Stimulated activated CD4-positive, alpha-beta T cell treated with anti-CD3 and anti-CD28 coated beads, Interleukin-4, amount 100 ng/mL, for 1 hour (primary cell): Measurements from ENCODE around the gene TM9SF4.
"Not testable (repeated sequence)": the region's sequence is repeated elsewhere in the genome, so short reads cannot be mapped to it uniquely, and the experiment has no call there.

ENCODE experiments used
- DNase-seq: peaks from one replicate; pipeline ENCODE4 v3.0.0-alpha.2; 2020

The TM9SF4 gene

GRCh38 chr20:32160341-32160740 is 50.8 kb downstream of the TM9SF4 start:
- DNase-seq, result no peak

GRCh38 chr20:32162351-32162750 is 52.8 kb downstream of the TM9SF4 start:
- DNase-seq, result no peak

DNA sequence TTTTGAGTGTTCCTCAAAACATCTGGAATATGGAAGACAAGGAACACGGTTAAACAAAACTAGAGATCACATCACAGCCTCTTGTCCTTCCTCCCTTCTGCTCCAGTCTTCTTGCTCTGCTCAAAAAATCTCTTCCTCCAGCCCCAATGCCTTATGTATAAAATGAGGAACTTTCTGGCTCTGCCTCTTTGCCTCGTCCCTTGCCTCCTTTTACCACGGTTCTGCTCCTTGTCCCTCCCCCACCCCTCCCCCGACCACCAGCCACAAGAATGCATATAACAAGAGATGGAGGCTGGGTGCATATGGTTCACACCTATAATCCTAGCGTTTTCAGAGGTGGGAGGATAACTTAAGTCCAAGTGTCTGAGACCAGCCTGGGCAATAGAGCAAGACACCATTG is 54.4 kb downstream of the TM9SF4 start:
- no peak for DNase-seq

DNA sequence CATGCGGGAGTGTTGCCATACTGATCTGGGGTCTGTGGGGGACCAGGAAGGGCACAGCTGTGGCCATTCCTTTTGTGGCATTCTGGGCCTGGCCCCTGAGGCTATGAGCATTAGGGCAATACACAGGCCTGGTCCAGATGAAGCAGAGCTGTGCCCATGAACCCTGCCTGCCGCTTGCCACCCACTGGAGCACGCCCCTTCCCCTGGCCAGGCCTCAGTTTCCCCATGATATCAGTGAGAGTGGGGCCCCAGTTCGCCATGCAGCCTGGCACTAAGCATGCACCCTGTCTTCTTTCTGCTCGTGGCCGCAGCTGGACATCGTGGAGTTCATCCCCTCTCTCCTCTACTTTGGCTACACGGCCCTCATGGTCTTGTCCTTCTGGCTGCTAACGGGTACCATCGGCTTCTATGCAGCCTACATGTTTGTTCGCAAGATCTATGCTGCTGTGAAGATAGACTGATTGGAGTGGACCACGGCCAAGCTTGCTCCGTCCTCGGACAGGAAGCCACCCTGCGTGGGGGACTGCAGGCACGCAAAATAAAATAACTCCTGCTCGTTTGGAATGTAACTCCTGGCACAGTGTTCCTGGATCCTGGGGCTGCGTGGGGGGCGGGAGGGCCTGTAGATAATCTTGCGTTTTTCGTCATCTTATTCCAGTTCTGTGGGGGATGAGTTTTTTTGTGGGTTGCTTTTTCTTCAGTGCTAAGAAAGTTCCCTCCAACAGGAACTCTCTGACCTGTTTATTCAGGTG is 55.6 kb downstream of the TM9SF4 start:
- DNase-seq, result no peak

GRCh38 chr20:32165836-32166545 is 56.5 kb downstream of the TM9SF4 start:
- no peak for DNase-seq

GRCh38 chr20:32167552-32167951 is 58.0 kb downstream of the TM9SF4 start:
- DNase-seq, result no peak

DNA sequence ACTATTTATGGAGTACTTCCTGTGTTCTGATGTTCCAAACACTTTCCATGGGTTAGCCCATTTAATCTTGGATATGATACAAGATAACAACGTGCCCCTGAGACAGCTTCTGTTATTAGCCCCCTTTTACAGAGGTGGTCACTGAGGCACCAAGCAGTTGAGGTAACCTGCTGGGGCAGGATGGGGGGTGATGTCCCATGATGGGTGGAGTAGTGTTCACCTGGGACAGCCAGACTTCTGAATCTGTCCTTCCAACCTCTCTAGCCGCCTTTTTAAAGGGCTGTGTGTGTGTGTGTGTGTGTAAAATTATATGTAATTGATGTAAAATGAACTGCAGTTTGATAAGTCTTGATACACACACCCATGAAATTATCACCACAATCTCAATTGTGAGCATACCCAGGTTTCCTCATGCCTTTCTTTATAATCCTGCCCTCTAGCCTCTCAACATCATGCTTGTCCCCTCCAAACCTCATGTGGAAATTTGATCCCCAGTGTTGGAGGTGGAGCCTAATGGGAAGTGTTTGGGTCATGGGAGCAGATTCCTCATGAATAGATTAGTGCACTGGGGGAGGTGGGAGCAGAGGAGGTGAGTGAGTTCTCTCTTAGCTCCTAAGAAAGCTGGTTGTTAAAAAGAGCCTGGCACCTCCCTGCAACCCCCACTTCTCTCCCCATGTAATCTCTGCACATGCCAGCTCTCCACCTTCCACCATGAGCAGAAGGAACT is 58.8 kb downstream of the TM9SF4 start:
- no peak for DNase-seq

- not testable (repeated sequence) for DNase-seq
Measured at GRCh38 chr20:32177696-32178095, 68.2 kb downstream of the TM9SF4 start.

- no peak for DNase-seq
Measured at GRCh38 chr20:32179515-32179914, 70.0 kb downstream of the TM9SF4 start.

- DNase-seq, result no peak
Measured at GRCh38 chr20:32179934-32180333, 70.4 kb downstream of the TM9SF4 start.

GRCh38 chr20:32181606-32182005 is 72.1 kb downstream of the TM9SF4 start:
- DNase-seq, result no peak

DNA sequence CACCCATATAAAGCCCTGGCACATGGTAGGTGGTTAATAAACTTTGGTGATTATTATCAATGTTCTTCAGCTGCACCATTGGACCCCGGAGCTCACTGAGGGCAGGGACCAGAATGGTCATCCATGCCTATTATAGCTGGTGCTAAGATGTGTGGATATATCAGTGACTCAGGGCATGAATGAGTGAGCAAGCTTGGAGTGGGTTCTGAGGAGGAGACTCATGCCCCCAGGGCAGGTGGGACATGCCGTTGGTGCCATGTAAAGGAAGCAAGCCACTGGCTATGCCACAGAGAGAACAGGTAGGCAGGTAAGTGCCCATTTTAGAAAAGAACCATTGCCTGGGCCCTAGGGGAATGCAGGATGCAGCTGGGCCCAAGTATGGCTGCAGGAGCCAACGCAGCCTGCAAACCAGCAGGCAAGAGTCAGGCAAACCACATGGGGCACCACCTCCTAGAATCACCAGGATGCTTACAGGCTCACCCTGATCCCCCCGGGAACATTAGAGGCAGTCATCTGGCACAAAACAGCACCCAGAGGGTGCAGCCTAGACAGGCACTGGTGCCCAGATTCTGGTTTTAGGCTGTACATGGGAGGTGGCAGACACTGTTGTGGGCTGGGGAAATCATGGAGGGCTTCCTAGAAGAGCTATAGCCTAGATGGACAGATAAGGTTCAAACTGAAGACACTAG is 74.6 kb downstream of the TM9SF4 start:
- no peak for DNase-seq

- DNase-seq, result no peak
Measured at GRCh38 chr20:32184961-32185603, 75.6 kb downstream of the TM9SF4 start.

DNA sequence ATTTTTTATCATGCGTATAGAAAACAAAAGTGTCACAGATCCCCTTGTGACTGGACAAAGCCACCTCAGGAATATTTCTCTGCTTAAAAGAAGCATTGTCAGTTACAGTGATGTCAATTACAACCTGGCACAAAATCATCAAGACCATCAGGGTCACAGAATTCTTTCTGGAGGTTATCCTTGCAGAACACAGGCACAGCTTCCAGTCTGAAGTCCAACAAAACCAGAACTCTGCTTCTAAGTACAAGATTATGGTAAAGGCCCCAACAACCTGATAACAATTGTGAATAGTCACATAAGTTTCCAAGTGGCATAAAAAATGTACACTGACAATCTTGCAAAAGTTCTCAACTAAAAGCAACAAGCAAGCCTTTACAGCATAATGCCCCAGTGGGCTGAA is 77.0 kb downstream of the TM9SF4 start:
- DNase-seq, result no peak

- no peak for DNase-seq
Measured at GRCh38 chr20:32188376-32189122, 79.0 kb downstream of the TM9SF4 start.

DNA sequence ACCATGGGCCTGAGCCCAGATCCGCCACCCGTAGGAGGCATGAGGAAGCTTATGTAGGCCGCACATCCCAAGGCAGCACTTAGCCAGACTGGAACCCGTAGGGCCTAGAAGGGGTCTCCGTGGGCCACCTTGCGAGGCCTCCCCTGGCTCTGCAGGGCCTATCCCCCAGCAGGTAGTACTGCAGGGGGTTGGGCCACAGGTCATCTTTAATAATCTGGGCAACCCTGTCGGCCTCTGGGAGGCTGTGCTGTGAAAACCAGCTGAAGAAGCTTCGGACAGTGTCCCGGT is 79.6 kb downstream of the TM9SF4 start:
- DNase-seq, result no peak

DNA sequence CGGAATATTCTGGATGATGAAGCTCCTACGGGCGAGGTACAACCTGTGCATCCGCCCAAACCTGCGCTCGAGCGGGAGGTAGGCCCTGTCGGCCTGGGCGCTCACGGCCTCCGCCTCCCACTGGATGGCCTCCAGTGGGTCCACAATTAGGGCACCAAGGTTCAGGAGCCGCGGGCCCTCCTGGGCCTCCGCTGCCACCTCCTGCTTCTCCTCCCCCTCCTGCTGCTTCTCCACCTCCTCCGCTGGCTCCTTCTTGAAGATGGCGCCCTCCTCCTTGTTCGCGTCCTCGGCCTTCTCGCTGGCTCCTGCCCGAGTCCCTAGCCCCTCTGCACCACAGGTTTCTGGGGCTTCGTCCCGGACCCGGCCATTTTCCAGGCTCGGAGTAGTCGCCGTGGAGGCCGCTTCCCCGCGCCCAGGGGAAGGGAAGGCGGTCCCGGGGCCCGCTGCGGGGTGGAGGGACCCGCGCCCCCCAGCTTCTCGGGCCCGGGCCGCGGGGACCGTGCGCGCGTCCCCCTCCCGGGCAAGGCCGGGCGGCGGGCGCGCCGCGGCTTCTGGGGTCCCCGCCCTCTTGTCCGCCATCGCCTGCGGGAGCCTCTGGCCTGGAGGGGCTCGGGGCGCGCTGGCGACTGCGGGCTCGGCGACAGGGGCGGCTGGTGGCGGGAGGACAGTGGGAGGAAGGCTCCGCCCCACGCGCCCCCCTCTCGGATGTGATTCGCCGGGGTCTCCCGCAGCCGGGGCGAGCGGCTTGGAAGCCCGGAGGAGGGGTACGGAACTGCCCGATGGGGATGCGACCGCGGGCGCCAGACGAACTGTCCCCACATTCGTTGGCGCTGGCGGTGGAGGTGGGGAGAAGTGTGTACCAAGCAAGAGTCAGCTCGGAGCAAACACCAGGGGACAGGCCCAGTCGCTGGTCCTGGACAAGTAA is 80.4 kb downstream of the TM9SF4 start:
- DNase-seq, result peak; percentile 45

DNA sequence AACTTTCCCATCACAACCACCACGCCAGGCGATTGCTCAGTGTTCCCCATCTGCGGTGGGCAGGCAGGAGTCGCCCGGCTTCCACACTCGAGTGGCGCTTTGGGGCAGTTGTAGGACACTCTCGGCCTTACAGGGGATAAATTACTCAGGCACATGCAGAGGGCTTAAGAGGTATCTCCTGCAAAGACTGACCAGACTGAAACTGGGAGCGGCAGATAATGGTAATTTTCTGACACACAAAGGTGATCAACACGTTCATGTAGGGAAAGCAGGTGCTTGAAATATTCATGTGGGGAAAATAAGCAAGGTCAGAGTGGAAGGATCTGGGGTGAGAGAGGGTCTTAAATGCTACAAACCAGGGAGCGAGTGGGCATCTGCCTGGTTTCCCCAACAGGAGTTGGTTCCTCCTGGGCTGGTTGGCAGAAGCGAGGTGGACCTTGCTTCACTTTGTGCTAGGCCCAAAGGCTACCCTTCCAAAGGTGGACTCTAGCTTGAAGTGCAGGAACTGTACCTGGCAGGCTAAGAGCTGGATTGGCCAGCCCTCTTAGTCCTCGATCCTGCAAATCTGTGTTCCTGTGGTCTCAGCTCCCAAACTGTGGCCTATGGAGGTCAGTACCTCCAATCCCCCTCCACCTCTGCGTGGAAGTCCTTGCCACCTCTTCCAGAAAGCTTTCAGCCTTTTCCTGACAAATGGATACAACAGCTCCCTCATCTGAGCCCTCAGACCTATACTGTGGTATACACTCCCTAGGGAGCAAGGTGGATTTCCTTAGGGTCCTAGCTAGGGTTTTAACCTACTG is 81.3 kb downstream of the TM9SF4 start:
- DNase-seq, result no peak

DNA sequence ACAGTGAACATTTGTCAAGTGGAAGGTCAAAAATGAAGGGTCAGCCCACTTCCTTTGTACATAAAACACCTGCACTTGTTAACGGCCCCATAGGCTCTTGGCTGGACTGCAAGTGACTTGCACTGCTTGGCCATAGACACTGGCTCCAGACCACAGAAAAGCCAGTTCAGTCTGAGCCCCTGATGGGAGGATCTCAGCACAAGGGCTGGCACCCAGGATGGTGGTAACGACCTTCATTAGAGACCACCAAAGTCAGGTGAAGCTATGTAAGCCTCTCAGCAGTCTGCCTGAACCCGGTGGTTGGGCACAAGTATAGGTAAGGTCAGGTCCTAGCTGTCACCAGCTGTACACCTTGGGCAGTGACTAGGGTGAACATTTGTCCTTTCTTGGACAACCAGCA is 81.9 kb downstream of the TM9SF4 start:
- DNase-seq, result no peak

- DNase-seq, result no peak
Measured at GRCh38 chr20:32191873-32192272, 82.4 kb downstream of the TM9SF4 start.
